Neural crest cell (in vitro differentiated cells): ENCODE measurements around the gene TPCN1. TPM values are rescaled to one million over a fixed set of nuclear protein-coding genes. Genes with fewer than 3 reads are reported as not detected.
A peak's percentile ranks its signal among the peaks of the same experiment; 100 is the strongest.

Experiments
- DNase-seq: peaks from one replicate; pipeline ENCODE4 v3.0.0; 2021; ENCODE audit warnings: low read depth, mixed read lengths, low spot score
- H3K27ac Mint-ChIP-seq: one replicate; pipeline ENCODE4 v1.8.0; 2021; ENCODE audit warnings: mild to moderate bottlenecking, mixed read lengths; ENCODE audit not compliant: unreplicated experiment
- H3K27me3 Mint-ChIP-seq: 2 replicates; pipeline ENCODE4 v1.8.0; 2021; ENCODE audit warnings: low read depth, mild to moderate bottlenecking, mixed read lengths
- H3K36me3 Mint-ChIP-seq: 2 replicates; pipeline ENCODE4 v1.8.0; 2021; ENCODE audit warnings: low read depth, mild to moderate bottlenecking, mixed read lengths
- H3K4me1 Mint-ChIP-seq: 2 replicates; pipeline ENCODE4 v1.8.0; 2021; ENCODE audit warnings: mixed read lengths
- H3K4me3 Mint-ChIP-seq: one replicate; pipeline ENCODE4 v1.8.0; 2021; ENCODE audit warnings: mild to moderate bottlenecking, mixed read lengths
- H3K9me3 Mint-ChIP-seq: 2 replicates; pipeline ENCODE4 v1.8.0; 2021; ENCODE audit warnings: mixed read lengths
- total RNA-seq: library from RNA; stranded (reverse); gene quantifications from 2 replicates; pipeline ENCODE4 v1.2.1, GENCODE V29; 2021
- TF ChIP-seq, protein P1 (sequence below): fragments of 200-600 bp; sonication (generic); conservative IDR thresholded peaks from 2 replicates; pipeline ENCODE4 v1.5.0; 2021; ENCODE audit warnings: antibody characterized with exemption, mild to moderate bottlenecking

TPCN1 gene
- total RNA-seq, 1 donor from 2014 or later: 18.3 TPM

GRCh38 chr12:113270709-113271009 is 49.4 kb downstream of the TPCN1 start:
- Mint-ChIP-seq H3K9me3 (no peaks in the 10 kb centered on the region), H3K27ac (no peak overlapping the region), H3K4me3 (no peak overlapping the region), H3K4me1 (peaks cover 19% of the 10 kb centered on the region), H3K27me3 (no peaks in the 10 kb centered on the region), H3K36me3 (peaks cover 3% of the 10 kb centered on the region)
- no peak for DNase-seq
- TF ChIP-seq, protein P1, sequence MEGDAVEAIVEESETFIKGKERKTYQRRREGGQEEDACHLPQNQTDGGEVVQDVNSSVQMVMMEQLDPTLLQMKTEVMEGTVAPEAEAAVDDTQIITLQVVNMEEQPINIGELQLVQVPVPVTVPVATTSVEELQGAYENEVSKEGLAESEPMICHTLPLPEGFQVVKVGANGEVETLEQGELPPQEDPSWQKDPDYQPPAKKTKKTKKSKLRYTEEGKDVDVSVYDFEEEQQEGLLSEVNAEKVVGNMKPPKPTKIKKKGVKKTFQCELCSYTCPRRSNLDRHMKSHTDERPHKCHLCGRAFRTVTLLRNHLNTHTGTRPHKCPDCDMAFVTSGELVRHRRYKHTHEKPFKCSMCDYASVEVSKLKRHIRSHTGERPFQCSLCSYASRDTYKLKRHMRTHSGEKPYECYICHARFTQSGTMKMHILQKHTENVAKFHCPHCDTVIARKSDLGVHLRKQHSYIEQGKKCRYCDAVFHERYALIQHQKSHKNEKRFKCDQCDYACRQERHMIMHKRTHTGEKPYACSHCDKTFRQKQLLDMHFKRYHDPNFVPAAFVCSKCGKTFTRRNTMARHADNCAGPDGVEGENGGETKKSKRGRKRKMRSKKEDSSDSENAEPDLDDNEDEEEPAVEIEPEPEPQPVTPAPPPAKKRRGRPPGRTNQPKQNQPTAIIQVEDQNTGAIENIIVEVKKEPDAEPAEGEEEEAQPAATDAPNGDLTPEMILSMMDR: no peak

DNA sequence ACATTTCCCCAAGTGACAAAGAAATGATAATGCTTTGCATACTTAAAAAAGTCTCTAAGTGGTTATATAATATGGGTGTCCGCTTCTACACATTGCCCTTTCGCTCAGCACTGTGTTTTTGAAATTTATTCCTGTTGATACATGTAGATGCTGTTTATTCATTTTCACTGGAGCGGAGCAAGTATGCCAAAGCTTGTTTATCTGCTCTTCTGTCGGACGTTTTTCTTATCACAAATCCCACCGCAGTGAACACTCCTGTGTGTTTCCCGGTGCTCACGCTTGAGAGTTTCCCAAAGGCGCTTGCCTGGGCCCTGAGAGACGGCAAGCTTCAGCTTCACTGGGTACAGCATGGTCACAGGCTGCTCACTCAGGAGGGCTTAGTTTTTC is 50.2 kb downstream of the TPCN1 start:
- Mint-ChIP-seq H3K27me3 (no peaks in the 10 kb centered on the region), H3K9me3 (no peaks in the 10 kb centered on the region), H3K4me1 (peaks cover 27% of the 10 kb centered on the region), H3K4me3 (no peak overlapping the region), H3K27ac (no peak overlapping the region), H3K36me3 (peaks cover 3% of the 10 kb centered on the region)
- TF ChIP-seq, protein P1: no peak
- DNase-seq: no peak

GRCh38 chr12:113271853-113272561 is 50.7 kb downstream of the TPCN1 start:
- no peak for DNase-seq
- no peak overlapping the region for H3K4me3 Mint-ChIP-seq
- TF ChIP-seq, protein P1: no peak
- H3K27me3 Mint-ChIP-seq: no peaks in the 10 kb centered on the region
- peak overlapping the region; percentile 67 for H3K27ac Mint-ChIP-seq
- no peaks in the 10 kb centered on the region for H3K9me3 Mint-ChIP-seq
- peaks cover 29% of the 10 kb centered on the region for H3K4me1 Mint-ChIP-seq
- peaks cover 3% of the 10 kb centered on the region for H3K36me3 Mint-ChIP-seq

GRCh38 chr12:113273053-113273725 is 51.9 kb downstream of the TPCN1 start:
- Mint-ChIP-seq H3K4me3 (no peak overlapping the region), H3K27me3 (no peaks in the 10 kb centered on the region), H3K36me3 (peaks cover 3% of the 10 kb centered on the region), H3K27ac (no peak overlapping the region), H3K9me3 (no peaks in the 10 kb centered on the region), H3K4me1 (peaks cover 29% of the 10 kb centered on the region)
- TF ChIP-seq, protein P1: no peak
- no peak for DNase-seq

DNA sequence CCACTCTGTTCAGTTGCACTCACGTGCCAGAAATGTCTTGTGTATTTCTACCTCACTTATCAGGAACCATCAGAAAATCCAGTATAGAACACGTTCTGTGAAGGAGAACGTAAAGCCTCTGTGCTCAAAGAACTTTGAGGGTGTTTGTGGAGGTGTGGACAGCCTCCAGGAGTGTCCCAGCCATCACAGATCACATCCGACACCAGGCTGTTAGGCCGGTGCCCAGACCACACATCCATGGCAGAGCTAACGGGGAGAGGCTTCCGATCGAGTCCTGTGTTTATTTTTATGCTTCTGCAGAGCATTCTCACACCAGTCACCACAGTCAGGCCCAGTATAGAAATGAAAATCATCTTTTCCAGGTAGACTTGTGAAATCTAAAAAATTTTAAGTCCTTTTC is 53.6 kb downstream of the TPCN1 start:
- Mint-ChIP-seq H3K4me1 (peaks cover 29% of the 10 kb centered on the region), H3K36me3 (peaks cover 3% of the 10 kb centered on the region), H3K27ac (peak overlapping the region; percentile 78), H3K4me3 (no peak overlapping the region), H3K27me3 (no peaks in the 10 kb centered on the region), H3K9me3 (no peaks in the 10 kb centered on the region)
- DNase-seq: no peak
- TF ChIP-seq, protein P1: no peak
